PC-3 (cell line): ENCODE data around the gene SOSTDC1. TPM values are rescaled to one million over a fixed set of nuclear protein-coding genes. Genes with fewer than 3 reads are reported as not detected.
A peak's percentile ranks its signal among the peaks of the same experiment; 100 is the strongest.

ENCODE experiments used
- ATAC-seq: fragments of 200-7000 bp; cut with Tn5 transposase; 2 replicates; pipeline ENCODE4 v1.9.1; 2020; ENCODE audit warnings: mild to moderate bottlenecking, moderate library complexity
- BruUV-seq: library from RNA; stranded (reverse); fragments of 400-500 nt; replicated peaks from 2 replicates; lab custom pipeline; 2021; lab: Mats Ljungman, UMichigan
- CTCF ChIA-PET: fragments of 300-600 bp; sonication (Branson Sonifier 250); formaldehyde crosslinking; loops from one replicate; lab custom pipeline; 2022; ENCODE audit warnings: antibody characterized with exemption; lab: Charles Lee
- POLR2A ChIA-PET: fragments of 300-600 bp; sonication (Branson Sonifier 250); formaldehyde crosslinking; loops from one replicate; lab custom pipeline; 2022; ENCODE audit warnings: antibody characterized with exemption; ENCODE audit not compliant: unreplicated experiment; lab: Charles Lee
- DNase-seq: peaks from one replicate; pipeline ENCODE4 v3.0.0-alpha.2; 2015
- H2AFZ ChIP-seq: fragments of 300-600 bp; sonication (generic); 2 replicates; pipeline ENCODE4 v1.6.0; 2016; ENCODE audit warnings: antibody characterized with exemption, low read length
- H3F3A ChIP-seq: fragments of 300-600 bp; sonication (generic); one replicate; pipeline ENCODE4 v1.6.0; 2017; ENCODE audit warnings: antibody characterized with exemption, low read length, control low read depth, mild to moderate bottlenecking; ENCODE audit not compliant: unreplicated experiment
- H3K27ac ChIP-seq: fragments of 300-600 bp; sonication (generic); 2 replicates; pipeline ENCODE4 v1.5.1; 2016; ENCODE audit warnings: mild to moderate bottlenecking, low read length
- H3K27me3 ChIP-seq: fragments of 300-600 bp; sonication (generic); 2 replicates; pipeline ENCODE4 v1.6.1; 2016; ENCODE audit warnings: low read length, mixed read lengths
- H3K36me3 ChIP-seq: fragments of 300-600 bp; sonication (generic); 2 replicates; pipeline ENCODE4 v1.6.1; 2016; ENCODE audit warnings: low read depth, mixed run types, low read length, mixed read lengths
- H3K4me1 ChIP-seq: fragments of 300-600 bp; sonication (generic); 2 replicates; pipeline ENCODE4 v1.5.1; 2016; ENCODE audit warnings: low read length; ENCODE audit not compliant: insufficient read depth
- H3K4me2 ChIP-seq: fragments of 300-600 bp; sonication (generic); 2 replicates; pipeline ENCODE4 v1.6.0; 2016; ENCODE audit warnings: low read length
- H3K4me3 ChIP-seq: fragments of 300-600 bp; sonication (generic); 2 replicates; pipeline ENCODE4 v1.5.1; 2016; ENCODE audit warnings: mild to moderate bottlenecking, low read length, mixed read lengths
- H3K79me2 ChIP-seq: fragments of 300-600 bp; sonication (generic); 2 replicates; pipeline ENCODE4 v1.6.1; 2017; ENCODE audit warnings: low read length, mixed read lengths
- H3K9ac ChIP-seq: fragments of 300-600 bp; sonication (generic); 2 replicates; pipeline ENCODE4 v1.6.0; 2016; ENCODE audit warnings: mild to moderate bottlenecking, low read length
- H3K9me2 ChIP-seq: fragments of 300-600 bp; sonication (generic); replicated peaks from 2 replicates; pipeline ENCODE4 v1.6.1; 2016; ENCODE audit warnings: mixed run types, low read length, mixed read lengths
- H3K9me3 ChIP-seq: fragments of 300-600 bp; sonication (generic); 2 replicates; pipeline ENCODE4 v1.6.1; 2016; ENCODE audit warnings: low read length, mixed read lengths
- H4K20me1 ChIP-seq: fragments of 300-600 bp; sonication (generic); 2 replicates; pipeline ENCODE4 v1.6.1; 2016; ENCODE audit warnings: low read length, mixed read lengths
- CTCF ChIP-seq: fragments of 300-600 bp; sonication (generic); conservative IDR thresholded peaks from 2 replicates; pipeline ENCODE4 v1.5.1; 2017; ENCODE audit warnings: antibody characterized with exemption, low read depth, mild to moderate bottlenecking, low read length
- EZH2 ChIP-seq: fragments of 300-600 bp; sonication (generic); IDR thresholded peaks from one replicate; pipeline ENCODE4 v1.6.1; 2017; ENCODE audit warnings: antibody characterized with exemption, mild to moderate bottlenecking, low read length; ENCODE audit not compliant: unreplicated experiment
- EZH2phosphoT487 ChIP-seq: fragments of 300-600 bp; sonication (generic); IDR thresholded peaks from 2 replicates; pipeline ENCODE4 v1.6.1; 2018; ENCODE audit warnings: mild to moderate bottlenecking, antibody characterized with exemption, low read length, borderline replicate concordance
- intact Hi-C: fragments of 100-400 bp; cut with micrococcal nuclease; formaldehyde crosslinking; loops from 2 replicates; pipeline ENCODE4 v1.9.0; 2023
- total RNA-seq: library from RNA; depleted of rRNA; stranded (reverse); fragments of >200 nt; gene quantifications from 2 replicates; pipeline ENCODE4 v1.2.3, GENCODE V29; 2014

Gene SOSTDC1
- total RNA-seq, 1 experiment from 2014 or later: 0.22 TPM

GRCh38 chr7:16494551-16494950, 29.0 kb upstream of the SOSTDC1 start:
- no TSS peak for BruUV-seq
- no peak for DNase-seq
- no peak for ATAC-seq
- H3K4me3 ChIP-seq: no peak overlapping the region
- no peak overlapping the region for H2AFZ ChIP-seq
- no peaks in the 10 kb centered on the region for H3K79me2 ChIP-seq
- no peak for TF ChIP-seq EZH2phosphoT487
- no peak for TF ChIP-seq EZH2
- intact Hi-C loops: loop anchor here (2.0 to 10.0 kb wide), 3 partner anchors 56 to 140 kb away; no protein-coding TSS in a partner anchor
- peak overlapping the region; percentile 24 for H3K27ac ChIP-seq
- CTCF ChIA-PET: no interaction called here
- no peaks in the 10 kb centered on the region for H3K9me3 ChIP-seq
- no peaks in the 10 kb centered on the region for H3F3A ChIP-seq
- peaks cover 21% of the 10 kb centered on the region for H3K4me1 ChIP-seq
- H4K20me1 ChIP-seq: no peaks in the 10 kb centered on the region
- POLR2A ChIA-PET: interaction anchor here (0.5 to 0.7 kb wide), 3 partner anchors 29 to 564 kb away, joined by 3 to 5 read pairs (median 3); no protein-coding TSS in a partner anchor
- no peaks in the 10 kb centered on the region for H3K27me3 ChIP-seq
- H3K4me2 ChIP-seq: peak overlapping the region; percentile 32
- no peak overlapping the region; the same call in 1 of the 2 replicates for H3K9ac ChIP-seq
- H3K36me3 ChIP-seq: no peaks in the 10 kb centered on the region
- no peaks in the 10 kb centered on the region for H3K9me2 ChIP-seq

GRCh38 chr7:16493266-16493665, 27.7 kb upstream of the SOSTDC1 start:
- intact Hi-C loops: loop anchor here (1.0 to 10.0 kb wide), 2 partner anchors 25 to 138 kb away; no protein-coding TSS in a partner anchor
- H3K9me2 ChIP-seq: no peaks in the 10 kb centered on the region

DNA sequence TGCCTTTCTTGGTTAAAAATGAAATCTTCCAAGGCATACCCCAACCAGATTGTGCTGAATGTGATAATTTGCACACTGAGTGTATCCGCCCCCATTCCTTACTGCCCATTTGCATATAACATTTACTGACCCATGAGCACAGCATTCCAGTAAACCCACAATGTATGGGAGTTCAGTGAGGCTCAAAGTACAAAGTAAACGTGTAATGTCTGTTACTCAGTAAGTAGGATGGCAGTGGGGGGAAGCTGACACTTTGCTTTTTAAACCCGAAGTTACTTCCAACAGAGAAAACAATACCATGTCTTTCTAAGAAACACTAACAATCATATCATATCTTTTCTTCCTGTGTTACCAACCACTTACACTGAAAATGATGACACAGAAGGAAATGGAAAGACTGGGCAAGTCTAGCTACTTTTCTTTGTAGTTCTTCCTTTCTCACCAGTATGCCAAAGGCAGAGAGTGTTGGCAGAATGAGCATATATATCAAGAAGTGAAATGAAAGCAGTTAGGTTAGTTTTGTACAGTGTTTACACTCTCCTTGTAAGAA, 27.1 kb upstream of the SOSTDC1 start:
- no peaks in the 10 kb centered on the region for H4K20me1 ChIP-seq
- ATAC-seq: peak; percentile 72
- no peaks in the 10 kb centered on the region for H3K79me2 ChIP-seq
- ChIA-PET POLR2A (interaction anchor here (0.6 kb wide), 1 partner anchor 329 kb away, joined by 3 read pairs; no protein-coding TSS in a partner anchor), CTCF (interaction anchor here (0.7 kb wide), 1 partner anchor 72 kb away, joined by 3 read pairs; no protein-coding TSS in a partner anchor)
- H3K4me1 ChIP-seq: peaks cover 21% of the 10 kb centered on the region
- peak; percentile 46 for DNase-seq
- no peaks in the 10 kb centered on the region for H3K9me3 ChIP-seq
- peak overlapping the region; percentile 3; the same call in 1 of the 2 replicates for H3K4me2 ChIP-seq
- no peaks in the 10 kb centered on the region for H3F3A ChIP-seq
- H3K9ac ChIP-seq: no peak overlapping the region
- peak overlapping the region; percentile 5; the same call in 1 of the 2 replicates for H3K27ac ChIP-seq
- H3K36me3 ChIP-seq: no peaks in the 10 kb centered on the region
- H2AFZ ChIP-seq: no peak overlapping the region
- TF ChIP-seq EZH2phosphoT487: no peak
- no peak for TF ChIP-seq CTCF
- no peak for TF ChIP-seq EZH2
- no TSS peak for BruUV-seq
- H3K4me3 ChIP-seq: no peak overlapping the region
- no peaks in the 10 kb centered on the region for H3K27me3 ChIP-seq
- intact Hi-C loops: loop anchor here (1.0 to 10.0 kb wide), 2 partner anchors 26 to 138 kb away; no protein-coding TSS in a partner anchor
- H3K9me2 ChIP-seq: no peaks in the 10 kb centered on the region

More at GRCh38 chr7:16493266-16493665, 27.7 kb upstream of the SOSTDC1 start:
- no peaks in the 10 kb centered on the region for H3K36me3 ChIP-seq
- TF ChIP-seq CTCF (no peak), EZH2phosphoT487 (no peak), EZH2 (no peak)
- H4K20me1 ChIP-seq: no peaks in the 10 kb centered on the region
- no peaks in the 10 kb centered on the region for H3K27me3 ChIP-seq
- H3K9me3 ChIP-seq: no peaks in the 10 kb centered on the region
- H3K4me2 ChIP-seq: no peak overlapping the region
- no peak overlapping the region for H3K9ac ChIP-seq
- no TSS peak for BruUV-seq
- ATAC-seq (no peak), DNase-seq (no peak)
- ChIA-PET CTCF (no interaction called here), POLR2A (no interaction called here)
- H3K4me1 ChIP-seq: peaks cover 21% of the 10 kb centered on the region
- no peak overlapping the region for H3K4me3 ChIP-seq
- no peak overlapping the region for H2AFZ ChIP-seq
- no peaks in the 10 kb centered on the region for H3K79me2 ChIP-seq
- no peaks in the 10 kb centered on the region for H3F3A ChIP-seq
- no peak overlapping the region for H3K27ac ChIP-seq
